ENCODE results near the gene SLC4A3. TPM values are rescaled to one million over a fixed set of nuclear protein-coding genes. Genes with fewer than 3 reads are reported as not detected.

SLC4A3 gene
- total and polyA plus RNA-seq, 2 of the 8 experiments (the other 6 are each of a cell fraction or from before 2014, with no cell fraction given), result 4.8 to 7.4 TPM

GRCh38 chr2:219596954-219597551 is 30.4 kb upstream of the SLC4A3 start (continued):
- TF ChIP-seq SIX5 (IDR thresholded peaks at IDR 0.05; ENCODE audit: low read depth, low read length), result no peak
- no peak for TF ChIP-seq CBX8 (IDR thresholded peaks at IDR 0.05; ENCODE audit: borderline replicate concordance, low read depth, low read length)
- TF ChIP-seq GABPA (IDR thresholded peaks at IDR 0.05; ENCODE audit: borderline replicate concordance, insufficient read depth, low read length), result no peak
- TF ChIP-seq TBP (IDR thresholded peaks at IDR 0.05; ENCODE audit: low read depth, low read length), result no peak
- no peak for TF ChIP-seq POLR2A (IDR thresholded peaks at IDR 0.05; ENCODE audit: control extremely low read depth in 1 of 2, low read depth in 2 of 2, low read length in 2 of 2)
- TF ChIP-seq RAD21 (IDR thresholded peaks at IDR 0.05 in 1 of 2, conservative IDR thresholded peaks at IDR 0.05 in 1 of 2; ENCODE audit: low read depth in 2 of 2, low read length in 2 of 2), result no peak
